Fibroblast of lung (primary cell): ENCODE measurements around the gene TCF4. TPM values are rescaled to one million over a fixed set of nuclear protein-coding genes. Genes with fewer than 3 reads are reported as not detected.

Source experiments
- DNase-seq, 2 donors: peaks; one replicate each; pipeline versions ENCODE4 v3.0.0 to v3.0.0-alpha.2; 2010; ENCODE audit warnings: low read depth in 2 of 2
- H2AFZ ChIP-seq: 2 replicates; pipeline ENCODE4 v1.5.1; 2012; ENCODE audit warnings: low read length, control low read depth, inconsistent platforms
- H3K27ac ChIP-seq: 2 replicates; pipeline ENCODE4 v1.5.1; 2011; ENCODE audit warnings: low read length, control low read depth; ENCODE audit not compliant: insufficient read depth
- H3K27me3 ChIP-seq: 2 replicates; pipeline ENCODE4 v1.5.1; 2011; ENCODE audit warnings: mild to moderate bottlenecking, low read length; ENCODE audit not compliant: control insufficient read depth, insufficient read depth
- H3K36me3 ChIP-seq: 2 replicates; pipeline ENCODE4 v1.5.1; 2011; ENCODE audit warnings: low read length; ENCODE audit not compliant: control insufficient read depth, insufficient read depth
- H3K4me1 ChIP-seq: 2 replicates; pipeline ENCODE4 v1.5.1; 2011; ENCODE audit warnings: low read length; ENCODE audit not compliant: control insufficient read depth, insufficient read depth; ENCODE audit errors: extremely low read depth
- H3K4me2 ChIP-seq: 2 replicates; pipeline ENCODE4 v1.5.1; 2011; ENCODE audit warnings: low read length, control low read depth; ENCODE audit not compliant: insufficient read depth; ENCODE audit errors: extremely low read depth
- H3K4me3 ChIP-seq, 4 experiments: fragments of 200-600 bp in 1 of 4; sonication (generic) in 1 of 4; replicated peaks in 1 of 4; 2 replicates each; pipeline ENCODE4 v1.5.1; 2011 to 2016; ENCODE audit warnings: low read length in 4 of 4, low read depth in 3 of 4, mild to moderate bottlenecking in 3 of 4, control low read depth in 2 of 4, inconsistent platforms in 1 of 4, mixed read lengths in 1 of 4; ENCODE audit not compliant: insufficient read depth in 1 of 4; ENCODE audit errors: control extremely low read depth in 1 of 4
- H3K79me2 ChIP-seq: 2 replicates; pipeline ENCODE4 v1.5.1; 2012; ENCODE audit warnings: mild to moderate bottlenecking, low read length, inconsistent platforms; ENCODE audit not compliant: control insufficient read depth, insufficient read depth
- H3K9ac ChIP-seq: 2 replicates; pipeline ENCODE4 v1.5.1; 2011; ENCODE audit warnings: mild to moderate bottlenecking, low read length, control low read depth; ENCODE audit not compliant: insufficient read depth
- H3K9me3 ChIP-seq: 2 replicates; pipeline ENCODE4 v1.5.1; 2012; ENCODE audit warnings: low read depth, low read length; ENCODE audit not compliant: control insufficient read depth, insufficient read depth
- H4K20me1 ChIP-seq: 2 replicates; pipeline ENCODE4 v1.5.1; 2011; ENCODE audit warnings: low read length; ENCODE audit not compliant: control insufficient read depth, insufficient read depth; ENCODE audit errors: extremely low read depth
- EZH2 ChIP-seq: IDR thresholded peaks from 2 replicates; pipeline ENCODE4 v1.5.1; 2012; ENCODE audit warnings: low read length, control low read depth, mild to moderate bottlenecking; ENCODE audit errors: missing control alignments
- polyA plus RNA-seq, 2 donors: library from polyadenylated mRNA; depleted of rRNA in 1 of 2; stranded (reverse) in 1 of 2; unstranded in 1 of 2; fragments of >200 nt; gene quantifications; 2 replicates each; pipeline ENCODE4 v1.2.1, GENCODE V29; 2011 to 2012; ENCODE audit warnings: missing spikeins in 1 of 2
- total RNA-seq: library from RNA; depleted of rRNA; stranded (reverse); fragments of >200 nt; gene quantifications from 2 replicates; pipeline ENCODE4 v1.2.1, GENCODE V29; 2014
- TF ChIP-seq, protein P1 (sequence below), 2 donors: IDR thresholded peaks in 1 of 2; conservative IDR thresholded peaks in 1 of 2; 1 replicate in 1 of 2; 2 replicates in 1 of 2; pipeline ENCODE4 v1.5.1; 2011 to 2012; ENCODE audit warnings: low read length in 2 of 2, control low read depth in 1 of 2, inconsistent platforms in 1 of 2, low read depth in 1 of 2, mild to moderate bottlenecking in 1 of 2

TCF4 gene
- total and polyA plus RNA-seq, 2 donors (not counting 1 experiment from before 2014, with no cell fraction given) = 48.9 to 57.6 TPM

DNA sequence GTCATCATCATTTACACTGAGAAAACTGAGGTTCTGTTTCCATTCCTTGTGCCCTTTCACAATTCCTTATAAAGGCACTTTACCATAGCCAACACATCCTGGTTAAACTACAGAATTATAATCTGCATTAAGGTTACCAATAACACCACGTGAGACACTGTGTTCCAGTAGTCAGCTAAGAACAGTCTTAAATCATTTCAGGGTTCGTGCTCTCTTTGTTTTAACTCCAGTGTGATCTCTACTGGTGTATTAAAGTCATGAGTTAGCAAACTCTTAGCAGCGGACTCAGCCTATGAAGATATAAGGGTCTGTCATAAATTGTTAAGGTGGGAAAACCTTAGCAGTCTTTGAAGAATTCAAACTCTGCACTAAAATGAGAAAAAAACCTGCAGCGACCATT is 53.0 kb downstream of the TCF4 start:
- no peaks in the 10 kb centered on the region for H3K79me2 ChIP-seq

DNA sequence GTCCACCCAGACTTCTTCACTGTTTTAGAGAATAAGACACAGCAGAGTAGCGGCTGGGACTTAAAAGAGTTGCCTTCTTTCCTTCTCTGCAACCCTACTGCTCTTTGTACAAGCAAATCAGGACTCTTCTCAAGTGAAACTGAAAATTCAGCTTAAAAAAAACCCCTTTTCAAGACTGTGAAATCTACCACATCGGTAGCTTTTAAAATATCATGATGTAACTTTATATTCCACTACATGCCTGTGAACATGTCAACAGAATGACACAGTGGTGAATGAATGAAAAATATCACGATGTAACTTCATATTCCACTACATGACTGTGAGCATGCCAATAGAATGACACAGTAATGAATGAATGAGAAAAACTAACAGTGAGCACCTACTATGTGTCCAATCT is 53.4 kb downstream of the TCF4 start:
- Histone ChIP-seq H3K9ac (no peak overlapping the region), H3K79me2 (no peaks in the 10 kb centered on the region), H3K4me3 (no peak overlapping the region), H3K36me3 (no peaks in the 10 kb centered on the region), H4K20me1 (no peaks in the 10 kb centered on the region), H3K27me3 (no peaks in the 10 kb centered on the region), H3K9me3 (no peaks in the 10 kb centered on the region), H3K4me1 (no peaks in the 10 kb centered on the region), H3K4me2 (no peak overlapping the region), H3K27ac (no peak overlapping the region), H2AFZ (no peak overlapping the region)
- DNase-seq = peak in 1 of 2 donors; percentile 43
- TF ChIP-seq EZH2 = no peak
- TF ChIP-seq, protein P1, sequence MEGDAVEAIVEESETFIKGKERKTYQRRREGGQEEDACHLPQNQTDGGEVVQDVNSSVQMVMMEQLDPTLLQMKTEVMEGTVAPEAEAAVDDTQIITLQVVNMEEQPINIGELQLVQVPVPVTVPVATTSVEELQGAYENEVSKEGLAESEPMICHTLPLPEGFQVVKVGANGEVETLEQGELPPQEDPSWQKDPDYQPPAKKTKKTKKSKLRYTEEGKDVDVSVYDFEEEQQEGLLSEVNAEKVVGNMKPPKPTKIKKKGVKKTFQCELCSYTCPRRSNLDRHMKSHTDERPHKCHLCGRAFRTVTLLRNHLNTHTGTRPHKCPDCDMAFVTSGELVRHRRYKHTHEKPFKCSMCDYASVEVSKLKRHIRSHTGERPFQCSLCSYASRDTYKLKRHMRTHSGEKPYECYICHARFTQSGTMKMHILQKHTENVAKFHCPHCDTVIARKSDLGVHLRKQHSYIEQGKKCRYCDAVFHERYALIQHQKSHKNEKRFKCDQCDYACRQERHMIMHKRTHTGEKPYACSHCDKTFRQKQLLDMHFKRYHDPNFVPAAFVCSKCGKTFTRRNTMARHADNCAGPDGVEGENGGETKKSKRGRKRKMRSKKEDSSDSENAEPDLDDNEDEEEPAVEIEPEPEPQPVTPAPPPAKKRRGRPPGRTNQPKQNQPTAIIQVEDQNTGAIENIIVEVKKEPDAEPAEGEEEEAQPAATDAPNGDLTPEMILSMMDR (conservative IDR thresholded peaks at IDR 0.05 in 1 of 2, IDR thresholded peaks at IDR 0.05 in 1 of 2; ENCODE audit: low read depth in 1 of 2, low read length in 2 of 2) = no peak

More for the DNA sequence above, 53.0 kb downstream of the TCF4 start:
- DNase-seq = no peak
- TF ChIP-seq, protein P1 (conservative IDR thresholded peaks at IDR 0.05 in 1 of 2, IDR thresholded peaks at IDR 0.05 in 1 of 2; ENCODE audit: low read depth in 1 of 2, low read length in 2 of 2) = no peak
- TF ChIP-seq EZH2 = no peak
- Histone ChIP-seq H3K4me1 (no peaks in the 10 kb centered on the region), H3K9me3 (no peaks in the 10 kb centered on the region), H3K4me2 (no peak overlapping the region), H3K27me3 (no peaks in the 10 kb centered on the region), H3K36me3 (no peaks in the 10 kb centered on the region), H3K9ac (no peak overlapping the region), H3K27ac (no peak overlapping the region), H3K4me3 (no peak overlapping the region), H2AFZ (no peak overlapping the region), H4K20me1 (no peaks in the 10 kb centered on the region)

DNA sequence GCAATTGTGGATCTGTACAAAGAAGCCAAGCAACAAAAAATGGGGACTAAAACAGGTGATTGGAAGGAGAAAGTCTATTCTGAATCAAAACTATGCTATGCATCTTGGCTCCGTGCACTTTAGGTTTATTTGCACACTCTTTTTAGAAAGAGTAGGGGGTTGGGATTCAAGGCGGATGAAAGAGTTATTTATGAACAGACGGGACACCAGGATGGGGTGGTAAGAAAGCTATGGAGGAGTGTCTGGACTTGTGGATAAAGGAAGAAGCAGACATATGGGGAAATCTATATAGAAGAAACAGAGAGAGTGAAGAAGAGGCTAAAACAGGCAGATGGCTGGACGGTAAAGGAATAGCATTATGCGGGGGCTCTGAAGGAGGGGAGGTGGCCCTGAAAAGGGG is 57.8 kb downstream of the TCF4 start:
- no peaks in the 10 kb centered on the region for H3K4me1 ChIP-seq
- no peak overlapping the region for H3K9ac ChIP-seq
- no peaks in the 10 kb centered on the region for H3K79me2 ChIP-seq
- no peaks in the 10 kb centered on the region for H3K36me3 ChIP-seq
- no peak for DNase-seq
- H3K27ac ChIP-seq = no peak overlapping the region
- H3K4me2 ChIP-seq = no peak overlapping the region
- TF ChIP-seq, protein P1 (conservative IDR thresholded peaks at IDR 0.05 in 1 of 2, IDR thresholded peaks at IDR 0.05 in 1 of 2; ENCODE audit: low read depth in 1 of 2, low read length in 2 of 2) = no peak
- TF ChIP-seq EZH2 = no peak
- no peaks in the 10 kb centered on the region for H4K20me1 ChIP-seq
- H3K4me3 ChIP-seq = no peak overlapping the region
- no peaks in the 10 kb centered on the region for H3K27me3 ChIP-seq
- no peaks in the 10 kb centered on the region for H3K9me3 ChIP-seq
- no peak overlapping the region for H2AFZ ChIP-seq
